GM08714 (cell line): ENCODE results near the gene TCF12.

Source experiments
- H3K4me3 ChIP-seq: fragments of 200-500 bp; sonication (Bioruptor generic); 2 replicates; pipeline ENCODE4 v1.5.1; 2014; ENCODE audit warnings: mild to moderate bottlenecking, low read length, inconsistent platforms
- ZNF274 ChIP-seq: IDR thresholded peaks from 2 replicates; pipeline ENCODE4 v1.6.1; 2012; ENCODE audit warnings: mild to moderate bottlenecking, low read depth, low read length

The TCF12 gene

DNA sequence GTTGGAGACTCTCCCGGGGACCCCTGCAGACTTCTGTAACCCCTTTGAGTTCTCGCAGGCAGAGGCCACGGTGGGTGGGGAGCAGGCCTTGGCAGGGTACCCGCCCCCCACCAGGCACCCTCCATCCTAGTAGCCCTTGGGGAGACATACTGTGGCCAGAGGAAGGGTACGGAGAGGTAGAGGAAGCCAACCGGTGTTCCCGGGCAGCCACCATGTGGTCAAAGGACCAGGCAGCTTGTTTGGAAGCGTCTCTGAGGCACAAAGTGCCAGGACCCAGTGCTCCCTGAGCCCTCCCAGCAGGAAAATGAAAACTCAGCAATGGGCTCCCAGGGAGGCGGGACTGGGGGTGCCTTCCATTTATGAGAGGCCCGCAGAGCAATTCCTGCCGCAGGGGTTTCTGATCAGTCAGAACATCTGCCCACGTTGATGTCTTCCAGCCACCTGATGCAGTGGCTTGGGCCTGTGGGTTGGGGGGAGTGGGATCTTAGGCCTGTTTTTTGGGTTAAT lies 404.9 kb downstream of the TCF12 start:
- no peak for TF ChIP-seq ZNF274
- no peak overlapping the region for H3K4me3 ChIP-seq

DNA sequence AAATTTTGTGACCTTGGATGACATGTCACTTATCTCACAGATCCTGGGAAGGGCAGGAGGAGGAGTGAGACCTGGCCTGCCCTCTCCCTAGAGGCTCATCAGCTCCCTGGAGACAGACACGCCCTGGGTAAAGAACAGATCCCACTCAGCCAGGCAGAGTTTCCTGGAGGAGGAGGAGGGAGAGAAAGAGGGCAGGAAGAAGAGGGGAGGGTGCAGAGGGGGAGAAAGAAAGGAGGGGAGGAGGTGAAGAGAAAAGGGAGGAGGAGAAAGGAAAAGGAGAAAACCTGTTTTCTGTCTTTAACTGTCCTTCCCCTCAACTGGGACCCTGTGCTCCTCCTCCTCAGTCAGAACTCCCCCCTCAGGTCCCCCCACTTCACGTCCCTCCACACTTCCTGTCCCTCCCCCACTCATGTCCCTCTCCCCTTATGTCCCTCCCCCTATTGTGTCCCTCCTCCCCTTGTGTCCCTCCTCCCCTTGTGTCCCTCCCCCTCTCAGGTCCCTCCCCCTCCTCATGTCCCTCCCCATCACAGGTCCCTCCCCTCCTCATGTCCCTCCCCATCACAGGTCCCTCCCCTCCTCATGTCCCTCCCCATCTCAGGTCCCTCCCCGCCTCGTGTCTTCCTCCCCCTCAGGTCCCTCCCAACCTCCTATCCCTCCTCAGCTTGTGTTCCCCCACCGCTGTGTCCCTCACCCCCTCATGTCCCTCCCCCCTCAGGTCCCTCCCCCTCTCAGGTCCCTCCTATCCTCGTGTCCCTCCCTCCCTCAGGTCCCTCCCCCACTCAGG lies 405.6 kb downstream of the TCF12 start:
- no peak for TF ChIP-seq ZNF274
- no peak overlapping the region for H3K4me3 ChIP-seq

DNA sequence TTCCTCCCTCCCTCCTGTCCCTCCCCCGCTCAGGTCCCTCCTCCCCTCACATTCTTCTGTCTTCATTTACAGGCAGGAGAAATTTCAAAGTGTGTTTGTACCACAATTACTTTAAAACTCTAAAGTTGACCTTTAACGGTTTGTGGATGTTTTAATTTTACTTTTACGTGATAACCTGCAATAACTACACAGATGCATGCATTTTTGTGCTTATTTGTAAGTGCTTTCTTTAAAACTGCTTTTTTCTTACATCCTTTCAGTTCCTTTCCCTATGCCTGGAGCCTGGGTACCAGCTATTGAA lies 406.1 kb downstream of the TCF12 start:
- no peak overlapping the region for H3K4me3 ChIP-seq
- TF ChIP-seq ZNF274: no peak

DNA sequence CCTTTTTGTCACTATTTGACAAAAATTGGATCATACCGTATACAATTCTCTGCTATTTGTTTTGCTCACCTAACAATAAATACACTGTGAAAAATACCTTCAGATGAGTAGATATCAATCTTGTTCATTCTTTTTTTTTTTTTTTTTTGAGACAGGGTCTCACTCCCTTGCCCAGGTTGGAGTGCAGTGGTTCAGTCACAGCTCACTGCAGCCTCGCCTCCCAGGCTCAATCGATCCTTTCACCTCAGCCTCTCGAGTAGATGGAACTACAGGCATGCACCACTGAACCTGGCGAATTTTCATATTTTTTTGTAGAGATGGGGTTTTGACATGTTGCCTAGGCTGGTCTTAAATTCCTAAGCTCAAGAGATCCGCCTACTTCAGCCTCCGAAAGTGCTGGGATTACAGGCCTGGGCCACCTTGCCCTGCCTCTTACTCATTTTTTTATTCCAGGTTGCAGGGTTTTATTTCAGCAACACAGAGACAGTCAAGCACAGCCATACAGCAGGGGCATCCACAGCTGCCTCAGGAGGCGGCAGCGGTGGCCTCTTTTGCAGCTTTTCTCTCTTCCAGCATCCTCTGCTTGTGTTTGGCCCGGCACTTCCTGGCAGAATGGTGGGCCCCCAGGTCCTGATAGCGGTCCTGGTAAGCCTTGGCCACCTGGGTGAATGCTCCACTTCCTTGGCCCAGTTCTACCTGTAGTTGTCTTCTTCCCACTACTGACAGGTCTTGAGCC lies 406.7 kb downstream of the TCF12 start:
- no peak overlapping the region for H3K4me3 ChIP-seq
- TF ChIP-seq ZNF274: no peak

DNA sequence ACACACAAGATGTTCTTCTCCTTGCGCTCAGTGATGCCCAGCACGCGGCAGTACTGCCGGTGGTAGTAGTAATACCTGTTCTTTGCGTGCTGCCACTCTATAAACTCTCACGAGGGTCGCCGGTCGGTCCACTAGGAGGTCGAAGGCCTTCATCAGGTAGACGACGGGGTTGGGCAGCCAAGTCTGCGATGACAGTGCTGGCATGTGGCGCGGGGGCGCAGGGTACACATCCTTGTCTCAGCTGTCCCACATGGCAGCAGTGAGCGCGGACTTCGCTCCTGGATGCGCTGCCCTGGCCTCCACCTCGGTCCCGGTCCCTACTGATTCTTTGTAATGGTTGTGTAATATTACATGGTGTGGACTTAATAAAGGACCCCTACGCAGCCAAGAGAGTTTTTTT lies 407.8 kb downstream of the TCF12 start:
- TF ChIP-seq ZNF274: no peak
- no peak overlapping the region for H3K4me3 ChIP-seq

DNA sequence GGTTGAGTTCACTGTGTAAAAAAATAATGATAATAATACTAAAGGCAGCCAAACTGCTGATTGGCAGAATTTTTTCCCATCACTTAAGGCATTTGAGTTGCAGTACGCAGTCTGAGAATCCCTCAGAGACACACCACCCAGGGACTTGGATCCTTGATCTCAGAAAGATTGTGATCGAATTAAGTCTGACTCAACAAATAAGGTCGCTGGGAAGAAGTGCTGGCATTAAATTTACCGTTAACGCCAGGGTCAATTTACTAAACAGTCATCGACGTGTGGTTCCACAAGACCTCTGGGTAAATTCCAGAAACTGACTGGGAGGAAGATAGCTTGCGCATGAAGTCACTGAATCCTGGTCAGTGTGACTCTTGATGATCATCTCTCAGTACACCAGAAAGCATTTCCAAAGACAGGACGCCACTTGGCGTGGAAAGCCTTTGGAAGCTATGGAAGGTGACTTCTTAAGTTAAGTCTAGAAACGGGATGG lies 409.6 kb downstream of the TCF12 start:
- no peak overlapping the region for H3K4me3 ChIP-seq
- TF ChIP-seq ZNF274: no peak

DNA sequence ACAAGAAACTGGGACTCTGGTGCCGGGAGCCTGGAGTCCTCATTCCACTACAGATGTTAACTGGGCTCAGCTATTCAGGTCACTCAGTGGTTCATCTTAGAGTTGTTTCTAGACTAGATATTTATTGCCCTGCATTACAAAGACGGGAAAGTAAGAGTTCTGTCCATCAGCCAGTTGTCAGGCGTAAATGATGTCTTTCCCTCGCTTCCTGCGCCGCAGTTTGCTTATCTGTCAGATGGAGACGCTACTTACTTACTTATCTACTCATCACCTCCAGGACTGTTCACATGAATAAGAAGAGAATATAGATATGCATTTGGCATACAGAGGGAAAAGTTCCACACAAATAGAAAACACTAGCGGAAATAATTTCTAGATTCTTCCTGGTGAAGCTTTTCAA lies 410.0 kb downstream of the TCF12 start:
- no peak for TF ChIP-seq ZNF274
- no peak overlapping the region for H3K4me3 ChIP-seq

DNA sequence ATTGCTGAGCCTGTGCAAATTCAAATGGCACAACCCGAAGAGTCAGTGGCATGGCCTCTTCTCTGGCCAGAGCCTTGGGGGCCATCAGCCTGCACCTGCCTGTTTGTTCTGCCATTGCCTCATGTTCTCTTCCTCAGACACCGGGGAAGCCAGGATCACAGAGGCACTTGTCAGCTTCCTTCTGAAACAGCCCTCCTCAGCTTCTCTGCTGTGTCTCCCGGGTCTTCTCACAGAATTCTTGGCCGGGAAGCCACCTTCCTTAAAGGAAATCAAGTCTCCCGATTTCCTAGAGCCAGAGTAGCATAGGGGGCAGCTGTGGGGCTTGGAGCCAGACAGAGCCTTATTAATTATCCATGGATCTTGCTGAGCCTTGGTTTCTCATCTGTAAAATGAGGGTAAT lies 410.5 kb downstream of the TCF12 start:
- H3K4me3 ChIP-seq: no peak overlapping the region
- TF ChIP-seq ZNF274: no peak

DNA sequence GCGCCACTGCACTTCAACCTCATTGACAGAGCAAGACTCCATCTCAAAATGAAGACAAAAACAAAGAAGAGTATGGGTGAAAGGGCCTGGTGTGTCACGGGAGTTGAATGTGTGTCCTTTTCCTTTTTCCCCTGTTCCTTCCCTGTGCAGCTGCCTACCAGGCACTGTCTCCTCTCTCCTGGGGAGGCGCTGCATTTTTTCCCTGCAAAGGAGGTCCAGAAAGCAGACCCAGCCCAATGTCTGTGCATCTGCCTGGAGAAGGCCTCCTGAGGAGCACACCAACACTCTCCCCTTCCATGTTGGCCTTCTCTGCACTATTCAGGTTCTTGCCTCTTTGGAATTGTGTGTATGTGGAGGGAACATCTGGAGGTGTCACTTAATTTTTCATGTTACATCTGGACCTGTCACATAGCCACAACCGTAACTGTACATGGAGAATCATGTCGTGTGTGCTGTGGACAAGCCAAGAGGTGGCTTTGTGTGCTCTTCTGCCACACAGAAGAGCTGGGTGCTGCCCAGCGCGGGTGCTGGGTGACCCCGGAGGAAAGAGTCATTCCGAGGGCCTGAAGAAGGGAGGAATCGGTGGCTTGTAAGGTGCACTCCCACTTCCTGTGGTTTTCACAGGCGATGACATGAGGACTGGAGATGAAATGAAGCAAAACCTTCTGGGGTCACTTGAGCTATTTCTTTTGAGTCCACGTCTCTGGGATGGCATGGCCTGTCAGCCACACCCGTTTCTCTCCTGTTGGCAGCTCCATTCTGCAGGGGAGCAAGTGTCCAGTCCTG lies 411.3 kb downstream of the TCF12 start:
- TF ChIP-seq ZNF274: no peak
- H3K4me3 ChIP-seq: no peak overlapping the region

DNA sequence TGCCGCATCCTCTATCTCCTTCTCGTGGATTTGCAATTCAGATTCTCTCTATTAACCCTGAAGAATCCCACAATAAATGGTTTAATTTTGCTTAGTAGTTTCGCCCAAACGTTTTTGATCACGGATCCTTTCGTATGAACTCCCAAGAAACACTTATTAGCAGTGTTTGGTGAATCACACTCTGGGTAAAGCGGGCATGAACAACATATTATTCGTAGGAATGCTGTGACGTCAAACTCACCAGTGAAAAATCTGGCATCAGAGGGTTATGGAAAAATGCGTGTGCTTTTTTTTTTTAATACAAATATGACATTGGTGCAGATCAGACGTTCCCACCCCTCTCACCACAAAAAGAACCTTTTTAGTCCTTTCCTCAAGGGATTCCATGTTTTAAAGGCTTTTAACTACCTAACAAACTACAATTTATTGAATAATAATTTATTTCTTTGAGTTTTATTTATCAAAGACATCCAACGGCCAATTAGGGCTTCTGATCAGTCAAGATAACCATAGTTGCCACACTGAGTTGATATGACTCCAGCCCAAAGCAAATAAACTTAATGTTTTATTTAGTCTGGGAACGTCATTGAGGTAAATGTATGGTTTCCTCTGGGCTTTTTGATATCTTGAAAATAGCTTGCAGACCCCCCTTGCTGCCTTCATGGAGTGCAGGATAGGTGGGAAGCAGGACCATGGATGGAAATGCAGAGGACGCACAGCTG lies 412.3 kb downstream of the TCF12 start:
- no peak for TF ChIP-seq ZNF274
- H3K4me3 ChIP-seq: no peak overlapping the region

DNA sequence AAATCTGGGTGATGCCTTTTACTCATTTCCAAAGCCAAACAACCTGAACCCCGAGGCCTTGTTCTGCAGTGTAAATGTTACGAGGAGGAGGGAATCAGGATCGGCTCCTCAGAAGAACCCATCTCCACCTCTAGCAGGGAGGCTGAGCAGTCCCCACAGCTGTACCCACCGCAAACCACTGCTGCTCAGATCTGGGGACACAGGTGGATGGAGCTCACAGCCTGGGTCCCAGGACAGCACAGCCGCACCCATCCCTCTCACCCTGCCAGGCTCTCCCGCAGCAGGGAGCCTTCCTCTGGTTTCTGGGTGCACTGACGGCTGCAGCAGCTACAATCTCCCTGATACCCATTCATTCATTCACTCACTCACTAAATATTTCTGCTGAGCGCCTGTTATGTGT lies 413.9 kb downstream of the TCF12 start:
- TF ChIP-seq ZNF274: no peak
- H3K4me3 ChIP-seq: no peak overlapping the region

DNA sequence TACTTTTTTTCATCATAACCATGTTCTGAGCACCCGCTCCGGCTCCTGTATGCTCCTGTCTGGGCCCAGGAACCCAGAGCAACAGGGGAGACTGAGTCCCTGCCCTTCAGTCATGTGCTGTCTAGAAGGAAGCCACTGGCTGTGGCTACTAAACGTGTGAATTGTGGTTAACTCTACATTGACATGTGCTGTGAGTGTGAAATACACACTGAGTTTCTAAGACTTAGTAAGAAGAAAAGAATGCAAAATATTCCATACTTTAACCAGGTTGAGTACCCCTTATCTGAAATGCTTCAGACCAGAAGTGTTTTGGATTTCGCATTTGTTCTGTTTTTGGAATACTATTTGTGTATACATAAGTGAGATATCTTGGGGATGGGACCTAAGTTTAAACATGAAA lies 415.0 kb downstream of the TCF12 start:
- no peak for TF ChIP-seq ZNF274
- no peak overlapping the region for H3K4me3 ChIP-seq

DNA sequence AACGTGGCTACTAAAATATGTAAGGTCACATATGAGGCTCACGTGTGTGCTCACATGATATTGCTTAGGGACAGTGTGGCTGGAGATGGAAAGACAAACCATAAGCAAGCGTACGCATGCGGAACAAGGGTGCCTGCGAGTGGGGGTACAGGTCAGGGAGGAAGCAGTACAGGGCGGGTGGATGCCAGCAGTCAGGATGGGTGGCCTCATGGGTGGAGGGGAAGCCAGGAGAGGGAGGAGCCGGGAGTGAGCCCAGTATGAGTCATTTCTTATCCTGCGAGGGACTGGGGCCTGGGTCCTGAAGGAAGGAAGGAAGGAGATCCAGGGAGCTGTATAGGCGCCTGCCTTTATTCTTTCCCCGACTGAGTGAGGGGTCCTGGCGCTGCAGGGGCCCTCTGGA lies 415.8 kb downstream of the TCF12 start:
- no peak for TF ChIP-seq ZNF274
- no peak overlapping the region for H3K4me3 ChIP-seq

DNA sequence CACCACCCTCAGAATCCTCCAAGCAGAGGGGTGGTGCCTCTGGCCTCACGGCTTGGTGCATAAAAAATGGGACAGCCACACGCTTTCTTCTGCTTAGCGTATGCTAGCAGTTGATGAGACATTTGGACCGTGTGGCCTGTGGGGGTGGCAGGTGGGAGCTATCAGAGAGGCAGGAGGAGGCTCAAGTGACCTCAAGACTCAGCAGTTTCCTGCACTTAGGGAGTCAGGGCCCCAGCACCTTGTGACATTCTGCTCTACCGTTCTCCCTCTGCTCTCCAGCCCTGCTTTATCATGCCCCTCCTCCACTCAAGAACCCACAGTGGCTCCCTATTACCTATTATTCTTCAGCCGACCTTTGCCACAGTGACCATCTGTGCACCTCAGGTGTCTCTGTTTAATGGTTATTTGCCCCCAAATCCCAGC lies 416.9 kb downstream of the TCF12 start:
- TF ChIP-seq ZNF274: no peak
- no peak overlapping the region for H3K4me3 ChIP-seq
